ENCODE results near the gene OR4F6.
A peak's percentile ranks its signal among the peaks of the same experiment; 100 is the strongest.

Gene OR4F6

GRCh38 chr15:101805605-101806345 lies 2.5 kb downstream of the OR4F6 start:
- DNase-seq, result no peak

GRCh38 chr15:101807345-101807945 lies 4.1 kb downstream of the OR4F6 start:
- DNase-seq, result no peak

GRCh38 chr15:101808201-101808600 lies 4.9 kb downstream of the OR4F6 start:
- DNase-seq, result no peak

- DNase-seq, result no peak
These were observed 7.1 kb downstream of the OR4F6 start for GRCh38 chr15:101810456-101810855.

DNA sequence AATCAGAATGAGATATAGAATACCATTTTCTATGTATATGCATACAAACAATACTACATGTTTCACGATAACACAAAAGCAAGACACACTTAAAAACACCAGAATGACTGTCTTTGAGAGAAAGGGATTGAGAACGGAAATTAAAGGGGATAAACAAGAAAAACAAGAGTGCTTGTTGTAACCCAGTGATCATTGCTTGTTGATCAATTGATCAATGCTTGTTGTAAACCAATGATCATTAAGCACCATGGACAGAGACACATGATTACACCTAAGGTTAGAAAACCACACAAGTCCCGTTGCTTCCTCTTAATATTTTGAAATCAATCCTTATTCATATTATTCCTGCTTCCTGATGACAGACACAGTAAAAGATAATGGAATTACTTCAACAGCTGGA lies 7.6 kb downstream of the OR4F6 start:
- DNase-seq, result peak; percentile 13

DNA sequence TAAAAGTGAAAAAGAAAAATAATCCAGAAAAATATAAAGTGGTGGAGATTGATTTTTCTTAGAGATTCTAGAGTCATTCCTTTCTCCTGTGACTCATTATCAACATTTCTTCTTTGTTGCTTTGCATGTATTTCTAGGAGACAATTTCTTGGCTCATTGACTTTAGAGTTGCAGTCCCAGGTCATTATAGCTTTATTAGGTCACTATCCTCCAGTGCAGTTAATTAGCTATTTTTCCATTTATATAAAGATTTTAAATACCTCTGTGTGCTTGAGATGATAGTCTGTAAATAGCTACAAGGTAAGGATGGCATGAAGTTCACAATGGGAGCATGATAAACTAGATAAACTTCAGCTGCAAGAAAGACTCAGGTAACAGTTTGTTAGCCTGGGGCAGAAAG lies 8.6 kb downstream of the OR4F6 start, which contains the start of gene OR4F15:
Gene OR4F15, plus strand, starts transcription at position 301 of the 400 bp plus-strand sequence. CDS start 5,985 bp downstream, outside the sequence.
- DNase-seq, result no peak

GRCh38 chr15:101813803-101814534 lies 10.7 kb downstream of the OR4F6 start:
- DNase-seq, result no peak

- DNase-seq, result no peak
These were observed 17.5 kb downstream of the OR4F6 start for GRCh38 chr15:101820781-101821180.

- no peak for DNase-seq
These were observed 23.9 kb downstream of the OR4F6 start for GRCh38 chr15:101827257-101827656.

GRCh38 chr15:101828774-101829173 lies 25.5 kb downstream of the OR4F6 start:
- no peak for DNase-seq

GRCh38 chr15:101841656-101842055 lies 38.3 kb downstream of the OR4F6 start:
- peak; percentile 86 for DNase-seq

DNA sequence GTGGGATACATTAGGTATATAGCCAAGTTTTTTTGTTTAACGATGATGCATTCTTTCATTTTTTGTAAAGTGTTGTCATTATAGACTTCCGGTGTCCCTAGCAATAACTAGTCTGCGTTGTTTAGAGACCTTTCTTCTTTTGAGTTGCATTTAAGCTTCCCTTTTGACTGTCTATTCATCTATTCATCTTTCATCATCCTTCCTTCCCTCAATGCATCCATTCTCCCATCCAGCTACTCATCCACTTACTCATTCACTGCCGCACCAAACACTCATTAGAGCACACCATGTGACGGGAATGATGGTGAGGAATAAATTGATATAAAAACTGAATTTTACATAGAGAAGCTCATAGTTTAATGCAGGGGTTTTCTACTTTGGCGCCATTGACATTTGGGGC lies 41.6 kb downstream of the OR4F6 start:
- DNase-seq, result no peak

DNA sequence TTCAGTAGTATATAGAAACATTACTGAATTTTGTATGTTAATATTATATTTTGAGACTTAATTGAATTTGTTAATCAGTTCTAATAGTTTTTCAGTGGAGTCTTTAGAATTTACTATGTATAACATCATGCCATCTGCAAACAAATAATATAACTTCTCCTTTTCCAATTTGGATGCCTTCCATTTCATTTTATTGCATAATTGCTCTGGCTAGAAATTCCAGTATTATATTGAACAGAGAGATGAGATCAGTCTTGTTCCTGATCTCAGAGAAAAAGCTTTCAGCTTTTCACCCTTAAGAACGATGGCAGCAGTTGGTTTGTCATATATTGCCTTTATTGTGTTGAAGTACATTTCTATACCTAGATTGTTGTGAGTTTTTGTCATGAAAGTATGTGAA lies 49.0 kb downstream of the OR4F6 start:
- DNase-seq, result no peak
